Measurements from ENCODE around the gene POLDIP2.
A peak's percentile ranks its signal among the peaks of the same experiment; 100 is the strongest.

POLDIP2 gene

GRCh38 chr17:28370035-28370743 is 12.9 kb upstream of the POLDIP2 start, which contains the start of gene VTN:
TSS of gene VTN (minus strand) at chr17:28370307. CDS start at chr17:28370203, 104 bp downstream.
- H3K27ac ChIP-seq (replicated peaks): no peak within 1 kb of the TSS
- TF ChIP-seq SPI1 (IDR thresholded peaks at IDR 0.05; ENCODE audit: borderline replicate concordance, low read depth): peak; percentile 79; the same call in 1 of the 2 replicates
- TF ChIP-seq GABPA (IDR thresholded peaks at IDR 0.05; ENCODE audit: low read depth): no peak
- peak; percentile 42 to 60 for DNase-seq (ENCODE audit: low read depth in 1 of 2, low spot score in 1 of 2)
- peaks cover 12% of the 10 kb centered on the region for H3K27me3 ChIP-seq (ENCODE audit: insufficient read depth, poor library complexity, severe bottlenecking)
- H3K4me3 ChIP-seq (replicated peaks; ENCODE audit: insufficient read depth, low read length): no peak within 1 kb of the TSS

DNA sequence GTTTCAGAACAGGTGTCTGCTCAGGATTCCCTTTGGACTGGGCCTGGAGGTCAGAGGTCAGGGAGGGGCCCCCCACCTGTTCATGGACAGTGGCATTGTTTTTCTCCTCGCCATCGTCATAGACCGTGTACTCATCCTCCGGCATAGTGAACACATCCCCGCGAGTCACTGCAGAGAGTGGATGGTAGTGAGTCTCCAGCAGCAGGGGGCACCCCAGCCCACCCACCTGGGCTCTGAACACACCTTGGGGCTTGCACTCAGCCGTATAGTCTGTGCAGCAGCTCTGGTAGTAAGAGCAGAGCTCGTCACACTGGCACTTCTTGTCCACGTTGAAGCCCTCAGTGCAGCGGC is 12.3 kb upstream of the POLDIP2 start:
- Histone ChIP-seq H3K27ac (replicated peaks) (no peak overlapping the region), H3K27me3 (ENCODE audit: insufficient read depth, poor library complexity, severe bottlenecking) (peaks cover 12% of the 10 kb centered on the region), H3K4me3 (replicated peaks; ENCODE audit: insufficient read depth, low read length) (no peak overlapping the region)
- TF ChIP-seq, protein P1, sequence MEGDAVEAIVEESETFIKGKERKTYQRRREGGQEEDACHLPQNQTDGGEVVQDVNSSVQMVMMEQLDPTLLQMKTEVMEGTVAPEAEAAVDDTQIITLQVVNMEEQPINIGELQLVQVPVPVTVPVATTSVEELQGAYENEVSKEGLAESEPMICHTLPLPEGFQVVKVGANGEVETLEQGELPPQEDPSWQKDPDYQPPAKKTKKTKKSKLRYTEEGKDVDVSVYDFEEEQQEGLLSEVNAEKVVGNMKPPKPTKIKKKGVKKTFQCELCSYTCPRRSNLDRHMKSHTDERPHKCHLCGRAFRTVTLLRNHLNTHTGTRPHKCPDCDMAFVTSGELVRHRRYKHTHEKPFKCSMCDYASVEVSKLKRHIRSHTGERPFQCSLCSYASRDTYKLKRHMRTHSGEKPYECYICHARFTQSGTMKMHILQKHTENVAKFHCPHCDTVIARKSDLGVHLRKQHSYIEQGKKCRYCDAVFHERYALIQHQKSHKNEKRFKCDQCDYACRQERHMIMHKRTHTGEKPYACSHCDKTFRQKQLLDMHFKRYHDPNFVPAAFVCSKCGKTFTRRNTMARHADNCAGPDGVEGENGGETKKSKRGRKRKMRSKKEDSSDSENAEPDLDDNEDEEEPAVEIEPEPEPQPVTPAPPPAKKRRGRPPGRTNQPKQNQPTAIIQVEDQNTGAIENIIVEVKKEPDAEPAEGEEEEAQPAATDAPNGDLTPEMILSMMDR (IDR thresholded peaks at IDR 0.05; ENCODE audit: insufficient read depth, low read length): no peak
- TF ChIP-seq SPI1 (IDR thresholded peaks at IDR 0.05; ENCODE audit: borderline replicate concordance, low read depth) (no peak), POLR2AphosphoS5 (IDR thresholded peaks at IDR 0.05; ENCODE audit: low read depth) (no peak), REST (IDR thresholded peaks at IDR 0.05; ENCODE audit: insufficient replicate concordance, low read depth) (no peak), GABPA (IDR thresholded peaks at IDR 0.05; ENCODE audit: low read depth) (no peak)
- DNase-seq (ENCODE audit: low read depth in 1 of 2, low spot score in 1 of 2): no peak

DNA sequence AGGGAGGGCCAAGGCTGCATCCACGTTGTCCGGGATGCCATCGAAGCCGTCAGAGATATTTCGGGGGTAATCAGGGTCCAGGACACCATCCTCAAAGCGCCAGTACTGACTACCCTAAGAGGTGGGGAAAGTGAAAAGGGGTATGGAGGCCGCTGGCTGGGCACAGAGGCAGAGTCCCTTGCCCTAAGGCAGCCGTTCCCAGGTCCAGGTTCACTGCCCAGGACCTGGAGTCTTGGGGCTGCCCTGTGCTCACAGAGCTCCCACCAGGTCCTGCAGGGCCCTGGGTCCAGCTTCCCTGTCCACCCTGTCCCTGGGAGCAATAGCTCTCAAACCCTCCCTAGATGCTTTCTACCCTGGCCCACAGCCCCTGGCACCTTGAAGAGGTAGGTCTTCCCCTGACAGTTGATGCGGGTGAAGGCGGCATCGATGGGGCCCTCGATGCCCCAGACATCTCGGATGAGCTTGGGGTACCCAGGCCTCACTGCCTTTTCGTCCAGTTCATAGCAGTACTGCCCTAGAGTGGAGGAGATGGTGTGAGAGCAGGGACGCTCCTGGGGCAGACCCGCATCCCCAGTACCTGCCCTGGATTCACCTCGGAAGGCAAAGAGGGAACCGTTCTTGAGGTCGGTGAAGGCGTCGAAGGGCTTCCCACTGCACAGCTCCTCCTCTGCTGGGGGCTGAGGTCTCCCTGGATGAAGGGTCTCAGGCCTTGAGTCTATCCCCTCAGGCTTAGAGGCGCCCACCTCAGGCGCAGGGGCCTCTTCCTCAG is 11.8 kb upstream of the POLDIP2 start:
- Histone ChIP-seq H3K27me3 (ENCODE audit: insufficient read depth, poor library complexity, severe bottlenecking) (peaks cover 12% of the 10 kb centered on the region), H3K27ac (replicated peaks) (no peak overlapping the region), H3K4me3 (replicated peaks; ENCODE audit: insufficient read depth, low read length) (no peak overlapping the region)
- DNase-seq (ENCODE audit: low read depth in 1 of 2, low spot score in 1 of 2): no peak
- TF ChIP-seq REST (IDR thresholded peaks at IDR 0.05; ENCODE audit: insufficient replicate concordance, low read depth) (no peak), SPI1 (IDR thresholded peaks at IDR 0.05; ENCODE audit: borderline replicate concordance, low read depth) (no peak), POLR2AphosphoS5 (IDR thresholded peaks at IDR 0.05; ENCODE audit: low read depth) (no peak)

DNA sequence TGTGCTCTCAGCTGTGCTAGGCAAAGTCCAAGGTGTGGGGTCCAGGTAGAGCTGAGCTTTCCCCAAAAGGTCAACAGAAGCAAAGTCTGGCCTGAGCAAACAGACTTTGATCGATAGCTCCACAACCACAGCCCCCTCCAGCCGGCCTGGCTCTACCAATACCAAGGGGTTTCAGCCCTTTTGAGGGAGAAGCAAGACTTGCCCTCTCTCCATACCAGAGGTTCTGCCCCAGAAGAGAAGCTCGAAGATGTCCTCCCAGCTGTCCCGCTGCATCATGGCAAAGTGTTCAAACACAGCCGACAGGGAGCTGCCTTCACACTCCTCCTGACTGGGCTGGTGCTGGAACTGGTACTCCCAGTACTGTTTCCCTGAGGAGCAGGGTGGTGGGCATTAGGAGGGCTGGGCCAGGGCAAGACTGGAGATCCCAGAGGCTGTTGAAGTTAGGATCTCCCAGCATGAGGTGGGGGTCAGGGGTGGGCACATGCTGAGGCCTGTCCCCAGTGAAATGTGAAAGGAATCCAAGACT is 11.0 kb upstream of the POLDIP2 start:
- peaks cover 12% of the 10 kb centered on the region for H3K27me3 ChIP-seq (ENCODE audit: insufficient read depth, poor library complexity, severe bottlenecking)
- no peak overlapping the region for H3K27ac ChIP-seq (replicated peaks)
- no peak for TF ChIP-seq SPI1 (IDR thresholded peaks at IDR 0.05; ENCODE audit: borderline replicate concordance, low read depth)
- no peak for TF ChIP-seq GABPA (IDR thresholded peaks at IDR 0.05; ENCODE audit: low read depth)
- TF ChIP-seq, protein P1 (IDR thresholded peaks at IDR 0.05; ENCODE audit: insufficient read depth, low read length): no peak
- no peak for TF ChIP-seq POLR2AphosphoS5 (IDR thresholded peaks at IDR 0.05; ENCODE audit: low read depth)
- TF ChIP-seq REST (IDR thresholded peaks at IDR 0.05; ENCODE audit: insufficient replicate concordance, low read depth): no peak
- H3K4me3 ChIP-seq (replicated peaks; ENCODE audit: insufficient read depth, low read length): no peak overlapping the region
- DNase-seq (ENCODE audit: low read depth in 1 of 2, low spot score in 1 of 2): no peak
